ENCODE results near the gene KICS2.
A peak's percentile ranks its signal among the peaks of the same experiment; 100 is the strongest.

The KICS2 gene

GRCh38 chr12:64225626-64226025, 3.5 kb upstream of the KICS2 start:
- H3K27ac ChIP-seq (ENCODE audit: low read length), result no peak overlapping the region
- no peak overlapping the region for H2AFZ ChIP-seq (ENCODE audit: low read length)
- H3K27me3 ChIP-seq (replicated peaks; ENCODE audit: insufficient read depth, low read length), result no peaks in the 10 kb centered on the region
- peaks cover 11% of the 10 kb centered on the region for H3K79me2 ChIP-seq (ENCODE audit: low read length)
- H4K20me1 ChIP-seq (ENCODE audit: insufficient read depth, low read length), result no peaks in the 10 kb centered on the region
- H3K9me2 ChIP-seq (replicated peaks; ENCODE audit: insufficient read depth, low read length), result no peaks in the 10 kb centered on the region
- 0 out of 2 replicates have a peak, but pooled peaks cover 3% of the 10 kb centered on the region for H3K4me1 ChIP-seq (ENCODE audit: low read length)
- no peak for TF ChIP-seq EZH2phosphoT487 (IDR thresholded peaks at IDR 0.05; ENCODE audit: low read length)
- no peak for TF ChIP-seq CTCF (IDR thresholded peaks at IDR 0.05; ENCODE audit: low read length)
- TF ChIP-seq EZH2 (optimal IDR thresholded peaks at IDR 0.05; ENCODE audit: low read depth, low read length), result no peak
- H3F3A ChIP-seq (ENCODE audit: insufficient read depth, low read length), result peaks cover 6% of the 10 kb centered on the region; the same call in 1 of the 2 replicates
- no peak overlapping the region for H3K4me2 ChIP-seq (ENCODE audit: low read depth, low read length)
- DNase-seq, result no peak
- no peaks in the 10 kb centered on the region for H3K36me3 ChIP-seq (replicated peaks; ENCODE audit: insufficient read depth, low read length)
- no peaks in the 10 kb centered on the region for H3K9me3 ChIP-seq (replicated peaks; ENCODE audit: insufficient read depth, low read length)
- no peak overlapping the region for H3K4me3 ChIP-seq (ENCODE audit: low read length)
- no peak overlapping the region for H3K9ac ChIP-seq (ENCODE audit: low read length)

GRCh38 chr12:64221651-64222008, 466 bp downstream of the KICS2 start:
- peak overlapping the region; percentile 85 for H2AFZ ChIP-seq (ENCODE audit: low read length)

GRCh38 chr12:64220046-64220445, 2.0 kb downstream of the KICS2 start:
- Histone ChIP-seq H3K79me2 (ENCODE audit: low read length) (peaks cover 19% of the 10 kb centered on the region), H2AFZ (ENCODE audit: low read length) (no peak overlapping the region), H3K9me3 (replicated peaks; ENCODE audit: insufficient read depth, low read length) (no peaks in the 10 kb centered on the region), H3K4me2 (ENCODE audit: low read depth, low read length) (peak overlapping the region; percentile 51; the same call in 1 of the 2 replicates), H3K4me3 (ENCODE audit: low read length) (no peak overlapping the region), H3K27ac (ENCODE audit: low read length) (no peak overlapping the region), H3K36me3 (replicated peaks; ENCODE audit: insufficient read depth, low read length) (no peaks in the 10 kb centered on the region), H3K9ac (ENCODE audit: low read length) (no peak overlapping the region), H3F3A (ENCODE audit: insufficient read depth, low read length) (peaks cover 13% of the 10 kb centered on the region; the same call in 1 of the 2 replicates), H3K27me3 (replicated peaks; ENCODE audit: insufficient read depth, low read length) (no peaks in the 10 kb centered on the region), H4K20me1 (ENCODE audit: insufficient read depth, low read length) (no peaks in the 10 kb centered on the region), H3K4me1 (ENCODE audit: low read length) (peaks cover 12% of the 10 kb centered on the region), H3K9me2 (replicated peaks; ENCODE audit: insufficient read depth, low read length) (no peaks in the 10 kb centered on the region)
- no peak for DNase-seq
- no peak for TF ChIP-seq EZH2 (optimal IDR thresholded peaks at IDR 0.05; ENCODE audit: low read depth, low read length)
- TF ChIP-seq EZH2phosphoT487 (IDR thresholded peaks at IDR 0.05; ENCODE audit: low read length), result no peak

More at GRCh38 chr12:64221651-64222008, 466 bp downstream of the KICS2 start:
- Histone ChIP-seq H3K9ac (ENCODE audit: low read length) (peak overlapping the region; percentile 87), H4K20me1 (ENCODE audit: insufficient read depth, low read length) (no peaks in the 10 kb centered on the region), H3K27me3 (replicated peaks; ENCODE audit: insufficient read depth, low read length) (no peaks in the 10 kb centered on the region), H3K4me3 (ENCODE audit: low read length) (peak overlapping the region; percentile 78), H3K4me2 (ENCODE audit: low read depth, low read length) (peak overlapping the region; percentile 90), H3K9me3 (replicated peaks; ENCODE audit: insufficient read depth, low read length) (no peaks in the 10 kb centered on the region), H3K9me2 (replicated peaks; ENCODE audit: insufficient read depth, low read length) (no peaks in the 10 kb centered on the region), H3F3A (ENCODE audit: insufficient read depth, low read length) (peaks cover 13% of the 10 kb centered on the region; the same call in 1 of the 2 replicates), H3K4me1 (ENCODE audit: low read length) (peaks cover 7% of the 10 kb centered on the region), H3K27ac (ENCODE audit: low read length) (peak overlapping the region; percentile 71), H3K36me3 (replicated peaks; ENCODE audit: insufficient read depth, low read length) (no peaks in the 10 kb centered on the region), H3K79me2 (ENCODE audit: low read length) (peaks cover 19% of the 10 kb centered on the region)
- TF ChIP-seq EZH2 (optimal IDR thresholded peaks at IDR 0.05; ENCODE audit: low read depth, low read length) (no peak), CTCF (IDR thresholded peaks at IDR 0.05; ENCODE audit: low read length) (no peak), EZH2phosphoT487 (IDR thresholded peaks at IDR 0.05; ENCODE audit: low read length) (no peak)
- peak; percentile 68 for DNase-seq

GRCh38 chr12:64219145-64219544, 3.0 kb downstream of the KICS2 start:
- Histone ChIP-seq H3K36me3 (replicated peaks; ENCODE audit: insufficient read depth, low read length) (no peaks in the 10 kb centered on the region), H2AFZ (ENCODE audit: low read length) (no peak overlapping the region), H3K9me2 (replicated peaks; ENCODE audit: insufficient read depth, low read length) (no peaks in the 10 kb centered on the region), H3K4me3 (ENCODE audit: low read length) (no peak overlapping the region; the same call in 1 of the 2 replicates), H3K9me3 (replicated peaks; ENCODE audit: insufficient read depth, low read length) (no peaks in the 10 kb centered on the region), H3K9ac (ENCODE audit: low read length) (no peak overlapping the region), H3F3A (ENCODE audit: insufficient read depth, low read length) (peaks cover 13% of the 10 kb centered on the region; the same call in 1 of the 2 replicates), H3K4me2 (ENCODE audit: low read depth, low read length) (peak overlapping the region; percentile 51), H3K27me3 (replicated peaks; ENCODE audit: insufficient read depth, low read length) (no peaks in the 10 kb centered on the region), H3K4me1 (ENCODE audit: low read length) (peaks cover 12% of the 10 kb centered on the region), H4K20me1 (ENCODE audit: insufficient read depth, low read length) (no peaks in the 10 kb centered on the region), H3K79me2 (ENCODE audit: low read length) (peaks cover 19% of the 10 kb centered on the region), H3K27ac (ENCODE audit: low read length) (peak overlapping the region; percentile 29; the same call in 1 of the 2 replicates)
- TF ChIP-seq EZH2phosphoT487 (IDR thresholded peaks at IDR 0.05; ENCODE audit: low read length) (no peak), EZH2 (optimal IDR thresholded peaks at IDR 0.05; ENCODE audit: low read depth, low read length) (no peak), CTCF (IDR thresholded peaks at IDR 0.05; ENCODE audit: low read length) (no peak)
- DNase-seq, result no peak
